ENCODE measurements around the gene DFFB.

DFFB gene

DNA sequence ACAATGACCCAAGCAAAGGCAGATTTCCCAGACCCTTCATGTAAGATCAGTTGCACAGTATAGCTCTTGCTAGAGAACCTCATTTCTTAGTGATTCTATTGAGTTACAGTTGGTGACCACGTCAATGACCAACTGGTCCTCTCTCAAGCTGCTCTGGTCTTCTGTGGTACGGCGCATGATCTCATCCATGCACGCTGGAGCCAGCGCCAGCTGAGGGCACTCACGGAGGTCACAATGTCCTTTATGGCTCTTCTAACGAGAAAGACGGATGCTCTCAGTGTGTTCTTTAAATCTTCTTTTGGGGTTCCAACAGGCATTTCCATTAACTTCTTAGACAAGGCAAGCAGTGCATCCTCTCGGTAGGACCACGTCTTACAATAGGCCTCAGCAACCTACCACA lies 22.6 kb upstream of the DFFB start:
- no peak for DNase-seq

DNA sequence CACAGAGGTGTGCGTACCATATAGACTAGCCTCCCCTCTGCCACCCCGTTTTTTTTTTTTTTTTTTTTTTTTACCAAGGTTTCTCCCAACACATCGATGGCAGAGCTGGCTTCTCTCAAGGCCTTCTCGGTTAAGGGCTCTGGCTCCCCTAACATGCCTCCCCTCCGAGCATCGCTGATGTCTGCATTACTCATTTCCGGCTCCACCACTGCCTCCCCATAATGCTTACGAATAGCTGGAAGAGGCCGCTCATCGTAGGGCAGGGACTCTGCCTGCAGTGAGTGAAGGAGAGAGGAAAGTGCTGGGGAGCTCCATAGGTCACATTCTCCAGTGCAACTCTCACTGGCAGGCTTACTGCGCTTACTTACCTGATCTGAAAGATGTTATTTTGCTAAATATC lies 20.9 kb upstream of the DFFB start:
- no peak for DNase-seq

DNA sequence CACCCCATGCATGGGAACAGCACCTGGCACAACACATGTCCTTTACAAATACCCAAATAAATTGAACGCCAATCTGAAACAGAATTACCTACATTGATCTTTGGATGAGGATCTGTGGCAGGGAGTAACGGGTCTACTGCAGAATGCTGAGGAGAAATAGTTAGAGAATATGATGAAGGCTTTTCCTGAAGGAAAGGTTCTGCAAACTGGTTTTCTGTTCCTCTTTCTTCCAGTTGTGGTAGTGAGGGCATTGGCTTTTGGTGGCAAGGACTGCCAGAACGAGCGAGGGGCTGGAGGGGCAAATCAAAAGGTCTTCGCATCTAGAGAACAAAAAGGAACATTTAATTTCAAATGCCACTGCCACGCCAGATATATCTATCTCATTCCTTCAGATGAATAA lies 20.1 kb upstream of the DFFB start:
- no peak for DNase-seq

DNA sequence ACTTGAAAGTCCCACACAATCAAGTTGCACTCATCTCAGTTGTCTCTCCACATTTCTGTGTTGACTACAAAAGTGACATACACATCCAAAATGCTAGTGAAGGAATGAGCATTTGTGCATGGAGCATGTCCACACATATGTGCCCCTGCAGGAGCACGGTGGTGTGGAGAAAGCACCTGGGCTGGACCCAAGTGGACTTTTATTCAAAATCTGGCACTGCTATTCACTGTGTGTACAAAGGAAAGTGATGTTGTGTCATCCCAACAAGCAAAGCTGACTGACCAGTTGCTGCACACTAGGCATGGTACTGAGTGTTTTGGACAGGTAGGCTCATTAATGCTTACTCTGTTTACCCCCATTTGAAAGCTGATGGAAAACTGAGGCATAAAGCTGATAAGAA lies 19.6 kb upstream of the DFFB start:
- DNase-seq = no peak

DNA sequence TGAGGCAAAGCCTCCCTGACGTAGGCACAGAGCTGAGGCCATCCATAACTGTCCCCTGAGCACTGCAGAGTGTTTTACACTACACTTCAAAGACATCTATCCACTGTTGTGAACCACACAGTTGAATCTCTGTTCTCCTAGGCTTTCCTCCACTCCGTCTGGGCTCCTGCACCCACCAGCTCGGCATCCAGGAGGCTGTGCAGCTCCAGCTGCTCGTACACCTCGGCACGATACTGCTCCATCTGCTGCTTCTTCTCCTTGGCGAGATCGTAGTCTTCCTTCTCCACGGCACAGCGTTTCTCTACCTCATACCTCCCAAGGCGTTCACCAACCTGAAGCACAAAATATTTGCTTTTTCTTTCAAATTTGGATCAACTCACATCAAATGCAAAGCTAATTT lies 18.5 kb upstream of the DFFB start:
- no peak for DNase-seq

DNA sequence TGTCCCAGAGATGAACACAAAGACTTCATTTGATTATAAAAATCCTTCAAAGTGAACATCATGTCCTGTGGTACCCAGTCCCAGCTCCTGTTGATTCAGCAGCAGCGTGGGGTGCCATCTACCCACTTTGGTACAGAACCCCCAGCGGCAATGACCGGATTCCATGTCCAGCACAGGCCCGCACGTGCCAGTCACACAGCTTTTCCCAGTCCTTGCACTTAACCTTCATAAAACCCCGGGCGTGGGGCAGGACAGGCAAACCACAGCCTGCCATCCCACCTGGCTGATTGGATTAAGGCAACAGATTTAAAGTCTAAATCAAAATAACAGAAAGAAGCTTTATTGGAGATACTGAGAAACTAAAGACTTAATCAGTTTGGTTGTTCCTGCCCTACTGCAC lies 15.8 kb upstream of the DFFB start:
- DNase-seq = no peak

DNA sequence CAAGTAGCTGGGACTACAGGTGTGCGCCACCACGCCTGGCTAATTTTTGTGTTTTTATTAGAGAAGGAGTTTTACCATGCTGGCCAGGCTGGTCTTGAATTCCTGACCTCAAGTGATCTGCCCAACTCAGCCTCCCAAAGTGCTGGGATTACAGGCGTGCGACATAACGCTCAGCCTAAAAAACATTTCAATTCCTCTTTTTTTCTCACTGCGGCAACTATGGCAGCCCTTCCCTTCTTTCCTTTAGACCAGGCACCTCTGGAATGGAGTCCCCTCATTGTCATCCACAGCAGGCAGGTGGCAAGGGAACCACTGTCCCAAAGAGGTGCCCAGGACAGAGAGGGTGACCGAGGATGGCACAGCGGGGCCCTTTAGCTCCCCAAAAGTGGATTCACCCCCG lies 14.4 kb upstream of the DFFB start:
- DNase-seq = peak; percentile 35 to 68 (median 51)

DNA sequence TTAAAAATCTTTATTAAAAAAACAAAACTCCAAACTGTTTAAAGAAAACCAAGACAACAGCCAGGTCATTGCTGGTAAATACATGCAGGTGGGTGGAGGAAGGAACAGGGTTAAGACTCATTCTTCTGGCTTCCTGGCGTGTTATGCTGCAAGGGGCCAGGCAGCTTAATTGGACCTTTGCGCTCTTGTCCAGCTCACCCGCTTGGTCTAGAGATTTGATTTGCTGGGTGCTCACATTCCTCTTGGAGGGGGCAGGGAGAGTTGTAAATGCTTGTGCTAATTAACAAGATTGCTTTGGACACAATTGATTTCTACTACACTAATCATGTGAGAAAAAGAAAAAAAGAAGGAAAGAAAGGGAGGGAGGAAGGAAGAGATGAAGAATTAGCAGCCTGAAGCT lies 10.7 kb upstream of the DFFB start:
- no peak for DNase-seq

DNA sequence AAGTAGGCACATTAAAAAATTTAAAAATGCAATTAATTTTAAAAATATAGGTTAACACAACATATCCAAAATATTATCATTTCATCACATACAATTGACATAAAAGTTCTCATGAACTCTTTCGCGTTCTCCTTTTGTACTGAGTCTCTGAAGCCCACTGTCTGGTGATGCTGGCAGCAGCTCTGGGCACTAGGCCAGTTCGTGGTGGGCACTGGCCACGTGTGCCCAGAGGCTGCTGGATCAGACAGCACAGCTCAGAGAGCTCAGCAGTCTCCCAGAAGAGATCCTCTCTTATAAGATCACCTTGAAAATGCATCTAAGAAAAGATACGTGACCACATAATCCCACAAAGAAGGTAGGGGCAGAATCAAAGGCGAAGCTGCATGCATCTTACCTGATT lies 10.2 kb upstream of the DFFB start:
- no peak for DNase-seq

DNA sequence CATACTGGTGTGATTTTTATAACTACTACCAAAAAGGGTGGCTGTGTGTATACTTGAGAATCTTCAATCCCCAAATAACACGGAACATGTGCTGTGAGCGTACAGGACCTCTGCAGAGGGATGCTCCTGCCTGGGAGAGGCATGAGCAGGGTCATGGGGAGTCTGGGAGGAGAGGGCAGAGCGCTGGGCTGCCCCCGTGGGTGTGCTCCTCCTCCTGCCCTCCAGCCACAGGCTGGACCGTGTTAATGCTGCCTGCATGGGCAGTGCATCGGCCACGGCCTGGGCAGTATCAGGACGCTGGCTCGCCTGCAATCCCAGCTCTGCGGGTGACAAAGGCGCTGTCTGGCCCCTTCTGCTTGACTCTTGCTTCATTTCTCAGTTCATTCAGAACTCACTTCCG lies 6.4 kb upstream of the DFFB start:
- DNase-seq = no peak

DNA sequence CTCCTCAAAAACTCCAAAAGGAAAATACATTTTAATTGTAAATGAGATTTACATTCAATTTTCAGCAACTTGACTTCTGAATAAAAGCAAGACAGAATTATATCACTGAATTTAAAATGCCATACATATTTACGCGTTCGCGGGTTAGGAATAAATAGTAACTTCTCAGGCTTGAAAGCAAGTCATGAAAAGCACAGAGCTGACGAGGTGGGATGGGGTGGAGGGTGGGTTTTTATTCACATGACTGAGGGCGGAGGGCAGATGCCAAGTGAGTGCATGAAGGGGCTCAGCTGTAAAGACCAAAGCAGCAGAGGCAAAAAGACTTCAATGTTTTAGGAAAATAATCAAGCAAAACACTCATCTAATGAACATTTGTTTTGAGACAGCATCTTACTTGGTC lies 6.0 kb upstream of the DFFB start:
- no peak for DNase-seq

DNA sequence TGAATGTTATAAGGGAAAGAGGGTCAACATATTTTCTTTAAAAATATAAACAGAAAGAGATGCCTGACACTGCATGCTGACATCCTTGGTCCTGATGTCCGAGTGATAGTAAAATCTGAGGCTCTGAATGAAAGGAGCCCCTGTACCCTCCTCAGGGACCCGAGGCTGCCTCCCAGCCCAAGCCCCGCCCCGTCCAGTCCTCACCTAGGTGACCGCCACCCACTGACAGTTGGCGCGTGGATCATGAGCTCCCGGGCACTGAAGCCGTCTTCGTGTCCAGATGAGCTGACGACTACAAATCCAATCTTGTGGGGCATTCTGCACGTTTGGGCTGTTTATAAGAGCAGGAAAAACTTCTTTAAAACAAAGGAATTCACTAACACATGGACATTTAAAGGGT lies 5.2 kb upstream of the DFFB start:
- DNase-seq = no peak

DNA sequence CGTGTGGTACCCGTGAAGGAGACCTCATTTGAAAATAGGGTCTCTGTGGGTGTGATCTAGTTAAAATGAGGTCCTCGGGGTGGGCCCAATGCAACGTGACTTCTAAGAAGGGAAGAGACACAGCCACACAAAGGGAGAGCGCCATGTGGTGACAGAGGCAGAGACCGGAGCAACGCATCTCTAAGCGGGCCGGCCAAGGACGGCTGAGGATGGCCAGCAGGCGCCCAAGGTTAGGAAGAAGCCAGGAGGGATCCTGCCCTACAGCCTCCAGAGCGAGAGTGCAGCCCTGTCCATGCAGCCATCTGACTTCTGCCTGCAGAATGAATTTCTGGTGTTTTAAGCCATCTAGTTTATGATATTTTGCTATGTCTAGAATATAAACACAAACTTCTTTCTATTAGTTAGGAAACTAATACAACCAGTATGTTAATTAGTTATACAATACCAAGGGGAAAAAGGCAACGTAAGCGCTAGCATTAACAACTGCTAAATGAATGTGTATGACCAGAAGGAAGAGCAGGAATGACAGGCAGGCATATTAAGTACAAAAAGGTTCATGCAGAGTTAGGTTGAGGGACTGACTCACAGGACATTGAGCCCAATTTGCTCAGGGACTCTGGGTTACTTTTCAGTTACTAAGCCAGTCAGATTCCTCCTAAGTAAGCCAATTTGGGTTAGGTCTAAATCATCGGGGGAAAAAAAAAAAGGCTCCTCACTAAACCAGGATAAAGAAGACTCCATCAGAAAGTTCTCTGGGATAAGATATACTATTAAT lies 4.4 kb upstream of the DFFB start:
- DNase-seq = no peak

DNA sequence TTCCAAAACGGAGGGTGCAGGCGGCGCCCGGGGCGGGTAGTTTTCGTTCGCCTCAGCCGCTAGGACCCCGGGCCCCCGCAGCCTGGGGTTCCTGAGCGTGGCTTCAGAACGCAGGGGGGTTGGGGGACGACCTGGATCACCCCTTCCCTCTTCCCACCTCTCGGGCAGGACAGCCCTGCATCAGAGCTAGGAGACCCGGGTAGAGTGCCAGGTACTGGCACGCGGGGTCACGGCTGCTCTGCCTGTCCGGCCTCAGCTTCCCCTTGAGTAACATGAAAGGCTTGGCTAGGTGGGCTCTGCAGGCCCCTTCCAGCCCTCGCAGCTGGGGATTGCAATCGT lies 484 bp downstream of the DFFB start:
- no peak for DNase-seq

DNA sequence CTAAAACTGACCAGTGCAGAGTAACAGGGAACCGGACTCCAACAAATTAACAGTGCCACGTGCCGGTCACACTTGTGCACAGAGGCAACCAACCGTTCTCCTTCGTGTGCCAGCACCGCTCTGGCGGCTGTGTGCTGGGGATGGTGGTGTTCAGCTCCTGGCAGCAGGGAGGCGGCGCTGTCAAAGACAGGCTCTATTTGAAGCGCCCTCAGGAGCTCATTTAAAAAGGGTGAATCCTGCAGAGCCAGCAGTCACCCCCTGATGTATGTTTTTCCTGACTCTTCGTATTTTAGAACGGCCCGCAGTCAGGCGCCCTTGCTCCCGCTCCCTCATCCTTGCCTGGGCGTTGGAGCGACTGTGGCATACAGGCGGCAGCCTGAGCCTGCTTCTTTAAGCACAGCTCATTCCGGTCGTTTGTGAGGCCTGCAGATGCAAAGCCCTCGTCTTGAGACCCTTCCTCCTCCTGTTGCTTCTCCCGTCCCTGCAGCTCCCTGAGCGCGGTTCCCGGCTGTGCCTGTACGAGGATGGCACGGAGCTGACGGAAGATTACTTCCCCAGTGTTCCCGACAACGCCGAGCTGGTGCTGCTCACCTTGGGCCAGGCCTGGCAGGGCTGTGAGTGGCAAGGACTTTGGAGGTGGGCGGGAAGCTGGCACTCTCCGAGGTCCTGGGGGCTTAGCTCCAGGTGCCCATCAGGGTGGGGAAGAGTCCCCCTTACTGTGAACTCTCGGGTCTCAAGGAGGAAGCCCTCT lies 1.1 kb downstream of the DFFB start:
- DNase-seq = peak in 3 of 4 experiments; percentile 17 to 34 (median 21)

DNA sequence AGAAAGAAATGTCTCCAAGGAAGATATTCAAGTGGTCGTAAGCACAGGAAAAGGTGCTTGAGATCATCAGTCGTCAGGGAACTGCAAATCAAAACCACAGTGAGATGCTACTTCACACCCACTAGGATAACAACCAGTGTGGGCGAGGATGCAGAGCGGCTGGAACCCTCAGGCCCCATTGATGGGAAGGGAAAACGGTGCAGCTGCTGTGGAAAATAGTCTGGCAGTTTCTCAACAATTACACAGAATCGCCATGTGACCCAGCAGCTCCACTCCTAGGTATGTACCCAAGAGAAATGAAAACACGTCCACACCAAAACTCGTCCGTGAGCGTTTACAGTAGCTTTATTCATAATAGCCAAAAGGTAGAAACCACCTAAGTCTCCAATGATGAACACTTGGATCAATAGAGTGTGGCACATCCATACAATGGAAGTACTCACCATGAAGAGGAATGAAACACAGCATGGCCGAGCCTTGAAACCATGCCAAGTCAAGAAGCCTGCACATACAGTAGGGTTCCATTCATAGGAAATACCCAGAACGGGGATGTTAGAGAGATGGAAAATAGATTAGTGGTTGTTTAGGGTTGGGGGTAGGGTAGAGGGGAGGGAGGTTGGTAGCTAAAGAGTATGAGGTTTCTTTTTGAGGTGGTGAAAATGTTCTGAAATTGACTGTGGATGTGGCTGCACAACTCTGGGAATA lies 6.1 kb downstream of the DFFB start:
- DNase-seq = no peak

DNA sequence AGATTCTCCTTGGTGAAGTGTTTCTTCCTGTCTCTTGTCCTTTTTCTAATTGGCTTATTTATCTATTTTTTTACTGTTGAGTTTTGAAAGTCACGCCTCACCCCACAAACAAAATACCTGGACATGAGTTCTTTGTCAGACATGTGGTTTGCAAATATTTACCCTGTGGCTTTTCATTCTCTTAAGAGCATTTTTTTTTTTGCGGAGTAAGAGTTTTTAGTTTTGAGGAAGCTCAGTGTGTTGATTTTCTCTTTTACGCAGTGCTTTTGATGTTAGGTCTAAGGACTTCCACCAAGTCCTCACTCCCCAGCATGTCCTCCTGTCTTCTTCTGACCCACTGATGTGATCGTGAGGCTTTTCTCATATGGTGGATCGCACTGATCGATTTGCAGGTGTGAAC lies 7.6 kb downstream of the DFFB start:
- no peak for DNase-seq

DNA sequence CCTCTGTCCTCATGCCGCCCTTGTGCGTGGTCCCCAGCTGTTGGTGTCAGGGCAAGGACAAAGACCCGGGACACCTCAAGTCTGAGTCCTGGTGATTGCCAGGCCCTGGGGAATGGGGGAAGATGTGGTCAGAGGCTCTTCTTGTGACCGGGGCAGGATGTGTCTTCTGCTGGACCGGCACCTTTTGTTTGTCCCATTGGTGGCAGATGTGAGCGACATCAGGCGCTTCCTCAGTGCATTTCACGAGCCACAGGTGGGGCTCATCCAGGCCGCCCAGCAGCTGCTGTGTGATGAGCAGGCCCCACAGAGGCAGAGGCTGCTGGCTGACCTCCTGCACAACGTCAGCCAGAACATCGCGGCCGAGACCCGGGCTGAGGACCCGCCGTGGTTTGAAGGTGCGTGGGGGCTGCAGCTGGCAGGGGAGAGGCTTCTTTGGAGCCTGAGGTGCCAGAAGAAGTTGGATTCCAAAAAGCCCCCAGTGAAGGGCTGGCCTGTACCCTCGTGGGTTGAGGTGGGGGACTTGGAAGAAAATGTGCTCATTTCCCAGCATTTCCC lies 8.4 kb downstream of the DFFB start:
- DNase-seq = no peak

DNA sequence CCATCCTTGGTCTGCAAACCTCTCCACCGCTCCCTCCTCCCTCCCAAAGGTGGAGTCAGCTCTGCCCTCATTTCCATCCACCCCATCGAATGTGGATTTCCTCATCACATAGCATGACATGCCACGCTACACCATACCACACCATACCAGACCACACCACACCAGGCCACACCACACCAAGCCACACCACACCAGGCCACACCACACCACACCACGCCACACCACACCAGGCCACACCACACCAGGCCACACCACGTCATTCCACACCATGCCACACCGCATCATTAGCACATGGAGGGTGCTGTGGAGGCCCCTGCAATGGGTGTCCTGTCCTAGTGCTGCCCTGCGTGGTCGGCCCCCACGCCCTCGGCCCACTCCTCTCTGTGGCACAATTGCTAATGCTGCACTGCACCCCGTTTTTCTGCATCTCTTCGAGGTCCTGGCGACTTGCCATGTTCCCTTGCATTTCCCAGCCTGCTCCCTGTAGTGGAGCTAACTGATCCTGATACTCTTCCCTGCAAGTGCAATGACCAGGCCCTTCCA lies 11.3 kb downstream of the DFFB start:
- DNase-seq = no peak

DNA sequence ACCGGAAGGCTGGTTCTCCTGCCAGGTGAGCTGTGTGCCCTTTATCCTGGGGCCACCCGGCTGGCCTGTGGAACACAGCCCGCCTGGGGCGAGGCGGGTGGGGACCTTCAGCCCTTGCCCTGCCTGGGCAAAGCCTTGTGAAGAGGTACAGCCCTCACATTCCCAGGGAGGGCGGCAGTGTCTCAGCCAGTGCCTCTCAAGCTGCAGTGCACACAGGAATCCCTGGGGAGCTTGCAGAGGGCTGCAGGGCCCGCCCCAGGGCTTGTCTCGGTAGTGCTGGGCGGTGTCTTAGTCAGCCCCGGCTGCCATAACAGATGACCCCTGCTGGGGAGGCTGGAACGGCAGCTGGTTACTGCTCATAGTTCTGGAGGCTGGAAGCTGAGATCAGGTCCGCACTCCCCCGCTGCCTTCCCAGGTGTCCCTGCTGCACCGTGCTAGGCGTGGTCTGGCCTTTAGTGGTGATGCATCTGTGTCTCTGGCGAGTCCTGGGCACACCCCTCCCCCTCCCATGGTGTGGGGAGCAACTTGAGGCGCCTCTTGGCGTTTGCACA lies 12.6 kb downstream of the DFFB start:
- DNase-seq = no peak

DNA sequence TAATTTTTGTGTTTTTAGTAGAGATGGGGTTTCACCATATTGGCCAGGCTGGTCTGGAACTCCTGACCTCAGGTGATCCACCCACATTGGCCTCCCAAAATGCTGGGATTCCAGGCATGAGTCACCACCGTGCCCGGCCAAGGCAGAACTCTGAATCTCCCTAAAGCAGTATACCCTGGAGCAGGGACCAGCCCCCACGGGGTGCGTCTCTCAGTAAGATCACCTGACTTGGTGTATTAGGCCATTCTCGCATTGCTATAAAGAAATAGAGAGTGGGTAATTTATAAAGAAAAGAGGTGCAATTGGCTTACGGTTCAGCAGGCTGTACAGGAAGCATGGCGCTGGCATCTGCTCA lies 14.2 kb downstream of the DFFB start:
- DNase-seq = no peak

DNA sequence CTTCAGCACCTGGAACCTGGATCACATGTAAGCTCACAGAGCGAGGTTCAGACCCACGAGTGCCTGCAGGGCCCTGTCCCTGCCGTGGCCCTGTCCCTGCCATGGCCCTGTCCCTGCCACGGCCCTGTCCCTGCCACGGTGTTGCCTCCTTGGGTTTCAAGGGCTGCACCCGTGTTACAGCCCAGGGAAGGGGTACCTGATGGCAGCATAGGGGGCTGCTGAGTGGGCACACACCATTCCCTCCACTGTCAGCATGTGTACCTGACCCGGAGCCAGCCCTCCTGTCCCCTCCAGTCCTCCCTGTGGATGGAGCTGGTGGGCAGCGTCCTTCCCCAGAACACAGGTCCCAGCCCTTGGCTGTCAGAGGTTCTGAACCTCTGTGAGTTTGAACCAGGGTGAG lies 15.3 kb downstream of the DFFB start:
- DNase-seq = no peak

DNA sequence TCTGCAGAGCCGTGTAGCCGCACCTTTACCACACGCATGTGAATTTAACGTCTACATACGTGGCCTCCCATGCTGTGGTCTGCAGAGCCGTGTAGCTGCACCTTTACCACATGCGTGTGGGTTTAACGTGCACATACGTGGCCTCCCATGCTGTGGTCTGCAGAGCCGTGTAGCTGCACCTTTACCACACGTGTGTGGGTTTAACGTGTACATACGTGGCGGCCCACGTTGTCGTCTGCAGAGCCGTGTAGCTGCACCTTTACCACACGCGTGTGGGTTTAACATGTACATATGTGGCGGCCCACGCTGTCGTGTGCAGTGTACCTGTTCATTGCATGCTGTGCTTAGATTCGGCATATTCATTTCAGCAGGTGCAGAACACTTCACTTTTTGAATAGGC lies 17.5 kb downstream of the DFFB start:
- DNase-seq = no peak
